ENCODE data around the gene HSF4. TPM values are rescaled to one million over a fixed set of nuclear protein-coding genes. Genes with fewer than 3 reads are reported as not detected.

HSF4 gene
- total and polyA plus RNA-seq, 2 donors (not counting 3 experiments of a cell fraction or from before 2014, with no cell fraction given): 4.8 to 5.5 TPM

GRCh38 chr16:67215706-67216105 is 51.2 kb downstream of the HSF4 start:
- DNase-seq (ENCODE audit: low read depth, low spot score): no peak
- no peak overlapping the region for H2AFZ ChIP-seq (ENCODE audit: low read depth, low read length)
- POLR2A ChIA-PET: no interaction called here
- CTCF ChIA-PET: interaction anchor here (1.5 kb wide), 1 partner anchor 13 kb away, joined by 3 read pairs; no protein-coding TSS in a partner anchor
- intact Hi-C loops (cut with micrococcal nuclease) (loop anchor here (2.0 kb wide), 1 partner anchor 17 kb away; the partner anchor contains the start of gene ELMO3), dilution Hi-C loops (cut with MboI; ENCODE audit: extremely low pct_ligation_motif_present, low sequenced_read_pairs) (no loop called here)
- H3K9ac ChIP-seq (replicated peaks; ENCODE audit: extremely low read depth, insufficient read depth, low read length): no peak overlapping the region
- H3K4me3 ChIP-seq (replicated peaks in 1 of 3; ENCODE audit: insufficient read depth in 1 of 3, low read depth in 1 of 3, low read length in 3 of 3): no peak overlapping the region
- H4K20me1 ChIP-seq (replicated peaks; ENCODE audit: control insufficient read depth, extremely low read depth, insufficient read depth, low read length): no peaks in the 10 kb centered on the region
- H3K36me3 ChIP-seq (ENCODE audit: control insufficient read depth in 2 of 2, extremely low read depth in 1 of 2, insufficient read depth in 2 of 2, low read length in 2 of 2): no peaks in the 10 kb centered on the region
- peaks cover 22% of the 10 kb centered on the region for H3K4me1 ChIP-seq (ENCODE audit: control insufficient read depth, extremely low read depth, insufficient read depth, low read length)
- no peak for FAIRE-seq
- TF ChIP-seq GATA2 (IDR thresholded peaks at IDR 0.05; ENCODE audit: insufficient read depth, insufficient read length, low read depth, low read length): no peak
- no peak for TF ChIP-seq POLR2A (IDR thresholded peaks at IDR 0.05; ENCODE audit: low read depth, low read length)
- TF ChIP-seq EZH2 (IDR thresholded peaks at IDR 0.05; ENCODE audit: borderline replicate concordance, low read depth, low read length, severe bottlenecking): no peak
- no peak for TF ChIP-seq JUN (IDR thresholded peaks at IDR 0.05; ENCODE audit: borderline replicate concordance, insufficient read depth, insufficient read length, low read depth)
- TF ChIP-seq FOS (IDR thresholded peaks at IDR 0.05; ENCODE audit: borderline replicate concordance, insufficient read depth, low read length): no peak
- no peak for TF ChIP-seq CTCF (IDR thresholded peaks at IDR 0.05; ENCODE audit: extremely low read depth in 1 of 2, insufficient read depth in 1 of 2, low read depth in 1 of 2, low read length in 2 of 2)
- no peak for TF ChIP-seq MAX (IDR thresholded peaks at IDR 0.05; ENCODE audit: insufficient read depth, insufficient read length)
- no peak for TF ChIP-seq MYC (IDR thresholded peaks at IDR 0.05; ENCODE audit: low read depth, low read length)
- TF ChIP-seq POLR2AphosphoS5 (IDR thresholded peaks at IDR 0.05; ENCODE audit: insufficient read depth, low read depth, low read length): no peak
- no peaks in the 10 kb centered on the region for H3K79me2 ChIP-seq (ENCODE audit: control insufficient read depth, insufficient read depth, low read length)
- H3K9me3 ChIP-seq (replicated peaks; ENCODE audit: control insufficient read depth, insufficient read depth, low read length): no peaks in the 10 kb centered on the region
- H3K27me3 ChIP-seq (ENCODE audit: control insufficient read depth in 2 of 2, insufficient read depth in 2 of 2, low read length in 2 of 2): no peaks in the 10 kb centered on the region
- BruUV-seq (replicated peaks): no TSS peak
- H3K4me2 ChIP-seq (ENCODE audit: insufficient read depth, low read length): no peak overlapping the region
- H3K27ac ChIP-seq (ENCODE audit: insufficient read depth, low read depth, low read length): no peak overlapping the region
- H3K9me1 ChIP-seq (replicated peaks; ENCODE audit: control insufficient read depth, extremely low read depth, insufficient read depth, low read length): no peaks in the 10 kb centered on the region

Measured in endothelial cell of umbilical vein (primary cell).